Measurements from ENCODE around the gene TRIM29.
"Not testable (repeated sequence)": the region's sequence is repeated elsewhere in the genome, so short reads cannot be mapped to it uniquely, and the experiment has no call there.

The TRIM29 gene, protein sequence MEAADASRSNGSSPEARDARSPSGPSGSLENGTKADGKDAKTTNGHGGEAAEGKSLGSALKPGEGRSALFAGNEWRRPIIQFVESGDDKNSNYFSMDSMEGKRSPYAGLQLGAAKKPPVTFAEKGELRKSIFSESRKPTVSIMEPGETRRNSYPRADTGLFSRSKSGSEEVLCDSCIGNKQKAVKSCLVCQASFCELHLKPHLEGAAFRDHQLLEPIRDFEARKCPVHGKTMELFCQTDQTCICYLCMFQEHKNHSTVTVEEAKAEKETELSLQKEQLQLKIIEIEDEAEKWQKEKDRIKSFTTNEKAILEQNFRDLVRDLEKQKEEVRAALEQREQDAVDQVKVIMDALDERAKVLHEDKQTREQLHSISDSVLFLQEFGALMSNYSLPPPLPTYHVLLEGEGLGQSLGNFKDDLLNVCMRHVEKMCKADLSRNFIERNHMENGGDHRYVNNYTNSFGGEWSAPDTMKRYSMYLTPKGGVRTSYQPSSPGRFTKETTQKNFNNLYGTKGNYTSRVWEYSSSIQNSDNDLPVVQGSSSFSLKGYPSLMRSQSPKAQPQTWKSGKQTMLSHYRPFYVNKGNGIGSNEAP

GRCh38 chr11:120137611-120138521, at the start of gene TRIM29:
Gene TRIM29 (minus strand): TSS chr11:120138113. CDS start chr11:120138031, 82 bp downstream.
- DNase-seq, result no peak

- no peak for DNase-seq
Measured at GRCh38 chr11:120186774-120187591, 49.1 kb upstream of the TRIM29 start.

DNA sequence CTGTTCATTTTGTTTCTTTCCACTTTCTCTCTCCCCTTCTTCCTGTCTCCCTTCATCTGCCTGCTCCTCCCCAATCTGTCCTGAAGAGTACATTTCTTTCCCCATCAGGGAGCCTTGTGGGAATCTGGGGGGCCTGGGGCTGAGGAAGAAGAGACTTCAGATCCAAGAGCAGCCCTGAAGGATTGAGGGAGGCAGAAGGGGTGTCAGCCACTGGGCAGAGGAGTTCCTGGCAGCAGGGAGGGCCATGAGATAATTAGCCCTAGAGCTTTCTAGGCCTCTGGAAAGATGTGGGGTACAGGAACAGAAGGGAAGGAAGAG, 48.5 kb upstream of the TRIM29 start:
- DNase-seq, result no peak

DNA sequence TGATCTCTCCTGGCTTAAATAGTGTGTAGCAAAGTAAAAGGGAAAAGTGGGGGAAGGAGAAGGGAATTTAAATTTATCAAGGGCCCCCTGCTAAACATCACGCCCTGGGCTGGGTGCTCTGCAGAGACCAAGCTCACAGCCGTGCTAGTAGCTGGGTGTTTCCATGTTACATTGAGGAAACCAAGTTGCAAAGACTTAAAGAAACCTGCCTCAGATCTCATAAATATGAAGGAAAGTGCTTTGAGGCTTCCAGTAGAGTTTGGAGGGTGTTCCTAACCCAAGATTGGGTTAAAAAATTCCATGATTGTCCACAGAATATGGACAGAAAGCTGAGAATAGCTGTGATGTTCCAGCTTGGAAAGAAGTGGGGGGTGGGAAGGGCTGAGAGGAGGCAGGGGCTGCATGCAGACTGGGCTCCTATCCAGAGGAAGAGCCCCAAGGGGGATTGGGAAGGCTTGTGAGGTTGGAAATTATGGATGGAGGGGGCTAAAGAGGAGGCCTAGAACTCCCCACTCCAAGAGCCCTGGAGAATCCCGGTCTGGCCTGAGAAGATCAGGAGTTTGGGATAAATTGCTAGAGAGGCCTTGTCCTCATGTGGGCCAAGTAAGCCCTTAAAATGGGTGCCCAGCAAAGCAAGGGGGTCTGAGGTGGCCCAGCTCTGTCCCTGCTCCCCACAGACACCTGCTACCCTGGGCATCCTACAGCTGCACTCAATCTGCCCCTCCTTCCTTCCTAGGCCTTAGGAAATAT, 48.0 kb upstream of the TRIM29 start:
- DNase-seq, result no peak

DNA sequence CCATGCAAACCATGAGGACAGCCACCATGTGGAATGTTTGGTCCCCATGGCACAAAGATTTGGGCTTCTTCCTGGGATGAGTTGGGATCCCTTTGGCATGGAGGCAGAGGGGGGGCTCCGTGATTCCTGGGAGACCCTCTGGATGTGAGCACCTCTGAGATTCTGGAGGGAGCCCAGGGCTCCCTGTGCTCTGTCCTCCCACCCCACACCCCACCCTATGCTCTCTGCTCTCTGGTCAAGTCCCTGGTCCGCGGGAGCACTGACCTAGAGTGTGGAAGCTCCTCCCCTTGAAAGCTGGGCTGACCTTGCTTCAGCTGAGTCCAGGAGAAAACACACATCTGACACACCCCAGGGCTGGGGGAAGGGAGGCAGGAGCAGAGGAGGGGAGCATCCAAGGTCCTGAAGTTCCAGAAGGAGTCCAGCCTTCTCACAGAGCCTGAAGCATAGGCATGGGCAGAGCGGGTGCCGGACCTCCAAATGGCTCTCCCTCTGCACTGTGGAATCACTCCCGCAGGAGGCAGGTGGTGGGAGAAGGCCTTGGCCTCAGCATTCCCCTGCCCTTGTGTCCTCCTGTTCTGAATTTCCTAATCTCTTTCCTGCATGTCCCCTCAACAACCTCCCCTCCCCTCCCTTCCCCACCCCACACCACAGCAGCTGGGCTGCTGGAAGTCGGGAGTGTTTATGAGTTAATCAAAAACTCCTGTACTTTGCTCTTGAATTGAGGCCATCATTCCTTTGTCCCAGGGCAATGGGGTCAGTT, 47.2 kb upstream of the TRIM29 start:
- DNase-seq, result no peak

- no peak for DNase-seq
Measured at GRCh38 chr11:120184371-120184945, 46.5 kb upstream of the TRIM29 start.

DNA sequence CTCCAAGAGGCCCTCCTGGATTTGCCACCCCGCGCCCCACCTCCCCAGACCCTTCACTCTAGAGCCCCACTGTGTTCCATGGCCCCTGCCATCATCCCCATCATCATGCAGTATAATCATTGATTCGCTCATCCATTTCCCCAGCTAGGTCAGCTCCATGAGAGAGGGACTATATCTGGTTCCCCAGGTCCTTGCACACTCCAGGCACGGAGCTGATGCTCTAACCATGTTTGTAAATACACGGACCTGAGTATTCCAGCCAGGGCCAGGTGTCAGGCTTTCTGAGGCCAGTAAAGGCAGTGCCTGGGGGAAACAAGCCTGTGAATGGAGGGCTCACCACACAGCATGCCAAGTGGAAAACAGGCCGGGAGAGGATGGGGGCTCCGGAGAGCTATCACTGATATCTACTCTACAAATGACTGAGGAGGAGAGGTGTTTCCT, 45.8 kb upstream of the TRIM29 start:
- DNase-seq, result no peak

DNA sequence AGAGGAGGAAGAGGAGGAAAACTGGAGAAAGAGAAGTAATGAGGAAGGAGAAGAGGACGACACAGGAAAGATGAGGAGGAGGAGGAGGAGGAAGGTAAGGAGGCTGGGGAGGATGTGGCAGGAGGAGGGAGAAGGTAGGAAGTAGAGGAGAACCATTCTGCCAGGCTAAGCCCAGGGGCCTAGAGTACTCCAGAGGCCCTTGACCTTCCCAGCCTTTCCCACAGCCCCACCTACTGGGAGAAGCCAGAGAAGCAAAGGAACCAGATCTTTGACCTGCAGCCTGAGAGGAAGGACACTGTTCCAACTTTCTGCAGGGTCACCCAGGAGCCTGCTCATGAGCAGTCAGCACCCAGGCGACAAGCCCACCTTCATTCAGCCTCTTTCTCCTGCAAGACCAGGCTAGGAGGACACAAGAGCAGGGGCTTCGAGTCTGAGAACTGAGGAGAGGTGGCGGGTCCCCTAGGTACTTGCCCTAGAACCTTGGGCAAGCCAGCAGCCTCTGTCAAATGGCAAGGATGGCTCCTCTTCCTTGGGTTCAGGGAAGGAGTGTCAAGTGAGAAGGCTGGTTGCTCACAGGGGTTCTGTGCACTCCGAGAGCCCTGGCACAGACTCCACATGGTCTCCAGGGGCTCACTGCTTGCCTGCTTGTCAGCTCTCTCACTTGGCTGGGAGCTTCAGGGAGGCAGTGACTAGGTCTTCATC, 45.0 kb upstream of the TRIM29 start:
- DNase-seq, result no peak

DNA sequence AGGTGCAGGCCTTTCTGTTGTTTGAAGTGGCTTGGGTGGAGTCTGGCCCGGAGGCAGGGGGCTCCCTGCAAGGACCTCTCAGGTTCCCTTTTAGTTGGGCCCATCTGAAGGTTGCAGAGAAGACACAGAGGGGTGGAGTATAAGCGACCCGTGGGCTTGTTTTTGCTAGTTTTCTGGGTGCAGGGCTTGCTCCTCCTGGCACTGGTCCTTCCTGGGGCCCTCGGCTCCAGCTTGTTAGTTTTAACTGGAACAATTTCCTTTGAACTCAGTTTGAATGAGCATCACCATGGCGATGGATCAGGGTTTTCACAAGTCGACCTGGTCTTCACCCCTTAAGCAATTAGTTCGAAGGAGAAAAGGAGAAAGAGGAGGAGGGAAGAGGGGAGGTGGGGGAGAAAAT, 44.5 kb upstream of the TRIM29 start:
- DNase-seq, result no peak

GRCh38 chr11:120181376-120181975, 43.6 kb upstream of the TRIM29 start:
- DNase-seq, result no peak

- no peak for DNase-seq
Measured at GRCh38 chr11:120180551-120181232, 42.8 kb upstream of the TRIM29 start.

- DNase-seq, result not testable (repeated sequence)
Measured at GRCh38 chr11:120180063-120180462, 42.1 kb upstream of the TRIM29 start.

- no peak for DNase-seq
Measured at GRCh38 chr11:120179057-120179672, 41.3 kb upstream of the TRIM29 start.

DNA sequence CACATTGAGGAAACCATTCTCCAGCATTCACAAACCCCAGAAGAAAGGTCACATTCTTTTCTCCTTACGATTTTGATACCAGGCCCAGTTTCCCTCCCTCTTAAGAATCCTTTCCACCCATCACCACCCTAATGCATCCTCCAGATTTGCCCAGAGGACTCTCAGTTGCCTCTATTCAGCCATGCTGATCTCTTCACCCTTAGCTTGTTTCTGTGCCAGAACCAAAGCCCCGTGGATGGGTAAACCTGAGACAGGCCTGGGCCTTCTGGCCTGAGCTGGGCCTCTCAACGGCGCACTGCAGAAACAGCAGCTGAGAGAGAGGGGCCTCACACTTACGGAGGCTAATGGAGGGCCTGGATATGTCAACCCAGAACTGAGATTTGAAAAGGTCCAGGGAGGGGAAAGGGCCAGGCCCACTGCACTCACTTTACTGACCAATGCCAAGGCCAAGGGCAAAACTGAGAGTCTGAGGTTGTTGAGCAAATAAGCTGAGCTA, 40.7 kb upstream of the TRIM29 start:
- no peak for DNase-seq

DNA sequence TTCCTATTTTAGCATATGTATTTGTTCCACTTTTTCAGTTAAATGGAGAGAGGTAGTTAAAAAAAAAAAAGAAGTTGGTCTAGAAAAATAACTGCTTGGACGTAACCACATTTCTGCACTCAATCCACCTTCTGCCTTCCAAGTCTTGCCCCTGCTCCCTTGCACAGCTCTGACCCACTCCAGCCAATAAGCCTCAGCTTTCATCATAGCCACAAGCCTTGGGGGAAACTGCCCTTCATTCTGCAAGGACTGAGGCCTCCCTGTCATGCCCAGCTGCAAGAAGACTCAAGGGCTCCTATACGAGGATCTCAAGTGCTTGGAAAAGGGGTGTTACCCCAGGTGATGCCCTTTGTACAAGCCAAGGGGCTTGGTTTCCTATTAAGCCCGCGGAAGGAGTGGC, 37.0 kb upstream of the TRIM29 start:
- DNase-seq, result no peak

- no peak for DNase-seq
Measured at GRCh38 chr11:120173807-120174206, 35.9 kb upstream of the TRIM29 start.

DNA sequence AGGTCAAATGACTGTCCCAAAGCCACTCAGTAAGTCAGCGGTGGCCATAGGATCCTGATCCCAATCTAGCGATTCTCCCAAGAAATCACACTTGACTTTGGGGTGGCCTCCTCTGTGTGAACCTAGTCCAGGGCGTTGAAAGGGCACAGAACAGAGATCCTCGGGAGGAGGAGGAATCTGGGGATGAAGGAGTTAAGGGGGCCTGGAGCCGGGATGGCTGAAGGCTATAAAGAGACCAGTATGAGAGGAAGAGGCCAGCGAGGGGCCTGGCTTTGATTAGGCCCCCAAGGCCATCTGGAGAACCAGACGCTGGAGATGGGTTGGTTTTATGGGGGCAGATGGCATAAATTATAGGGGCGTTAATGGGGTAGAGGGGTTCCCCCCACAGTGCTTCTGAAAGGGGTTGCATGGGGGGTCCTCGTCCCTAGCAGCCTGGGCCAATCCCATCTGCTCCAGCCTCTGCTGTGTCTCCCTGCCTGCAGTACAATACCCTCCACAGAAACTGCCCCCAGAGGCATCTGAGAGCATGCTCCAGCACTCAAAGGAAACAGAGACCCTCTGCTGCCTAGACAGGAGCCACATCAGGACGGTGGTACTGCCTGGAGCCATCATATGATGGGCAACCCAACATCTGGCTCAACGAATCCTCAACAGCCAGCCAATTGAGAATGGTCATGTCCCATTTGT, 35.2 kb upstream of the TRIM29 start:
- DNase-seq, result no peak
